Measurements from ENCODE around the gene MYOZ3. TPM values are rescaled to one million over a fixed set of nuclear protein-coding genes. Genes with fewer than 3 reads are reported as not detected.

MYOZ3 gene
- total and polyA plus RNA-seq, 2 of the 8 experiments (the other 6 are each of a cell fraction or from before 2014, with no cell fraction given) = 9.6 to 19.1 TPM

- H2BK5ac ChIP-seq (ENCODE audit: low read depth, low read length) = no peak overlapping the region
- WGBS, 2 experiments (ENCODE audit: extremely low coverage in 1 of 2, insufficient coverage in 1 of 2, insufficient read length in 1 of 2, insufficient replicate concordance in 2 of 2, low coverage in 1 of 2, low lambda C conversion rate in 2 of 2, missing lambda C conversion rate in 1 of 2) = 96% methylated on average over 4 of the region's 4 CpGs; no CpG with 5 or more reads in 1 of the 2 experiments
- FAIRE-seq = no peak
- H4K91ac ChIP-seq (replicated peaks; ENCODE audit: insufficient read length, low read length) = no peak overlapping the region
- H3K4me1 ChIP-seq (replicated peaks in 1 of 4; ENCODE audit: control insufficient read depth in 3 of 4, insufficient read depth in 4 of 4, low read length in 3 of 4) = peaks cover 0 to 14% (median 8%) of the 10 kb centered on the region in 4 experiments; a peak in 4 of 7 replicates
- H3K9me3 ChIP-seq (ENCODE audit: insufficient read depth in 2 of 2, low read depth in 1 of 2, low read length in 1 of 2) = no peaks in the 10 kb centered on the region
- H3K4me3 ChIP-seq (ENCODE audit: extremely low read depth in 1 of 4, insufficient read depth in 2 of 4, low read depth in 3 of 4, low read length in 4 of 4) = no peak overlapping the region
- H3K27me3 ChIP-seq (replicated peaks in 1 of 4; ENCODE audit: control insufficient read depth in 3 of 4, extremely low read depth in 1 of 4, insufficient read depth in 3 of 4, low read length in 3 of 4) = no peaks in the 10 kb centered on the region; a peak in 2 of 7 replicates
- no peaks in the 10 kb centered on the region for H4K20me1 ChIP-seq (replicated peaks in 1 of 2; ENCODE audit: control insufficient read depth in 1 of 2, insufficient read depth in 2 of 2, low read length in 2 of 2)
- H3K4ac ChIP-seq (replicated peaks; ENCODE audit: insufficient read length, low read depth, low read length) = no peak overlapping the region
- no peak overlapping the region for H4K5ac ChIP-seq (ENCODE audit: insufficient read length, low read depth, low read length)
- H2BK12ac ChIP-seq (ENCODE audit: low read depth, low read length) = 0 out of 2 replicates have a peak overlapping the region, but pooled peaks have one; percentile 55
- H3K14ac ChIP-seq (ENCODE audit: insufficient read length) = no peak overlapping the region
- H3K4me2 ChIP-seq (ENCODE audit: insufficient read depth in 1 of 2, low read depth in 2 of 2, low read length in 2 of 2) = no peak overlapping the region
- no peak overlapping the region for H2BK120ac ChIP-seq (replicated peaks; ENCODE audit: low read depth, low read length)
- H3K23me2 ChIP-seq (ENCODE audit: low read depth, low read length) = no peaks in the 10 kb centered on the region; the same call in 1 of the 2 replicates
- no peak overlapping the region for H4K8ac ChIP-seq (ENCODE audit: extremely low read depth, insufficient read depth, low read length)
- H3K9ac ChIP-seq (replicated peaks in 1 of 4; ENCODE audit: extremely low read depth in 1 of 4, low read depth in 3 of 4, low read length in 3 of 4) = no peak overlapping the region
- H3K79me2 ChIP-seq (ENCODE audit: control insufficient read depth in 1 of 2, insufficient read depth in 2 of 2, low read length in 2 of 2) = no peaks in the 10 kb centered on the region
- H3K23ac ChIP-seq (ENCODE audit: insufficient read length) = no peak overlapping the region
- H3K56ac ChIP-seq (replicated peaks; ENCODE audit: insufficient read length, low read depth, low read length) = no peak overlapping the region
- no peaks in the 10 kb centered on the region for H3K79me1 ChIP-seq (ENCODE audit: low read depth, low read length)
- POLR2A ChIA-PET (ENCODE audit: partially characterized antibody) = interaction anchor here (0.7 to 1.0 kb wide), 3 partner anchors 12 to 54 kb away, joined by 3 to 4 read pairs (median 3); no protein-coding TSS in a partner anchor
- H2AFZ ChIP-seq (ENCODE audit: low read length) = no peak overlapping the region
- peak overlapping the region; percentile 33; the same call in 1 of the 2 replicates for H2BK15ac ChIP-seq (ENCODE audit: low read length)
- H2BK20ac ChIP-seq (ENCODE audit: low read length) = no peak overlapping the region
- H3K27ac ChIP-seq (ENCODE audit: low read depth, low read length) = no peak overlapping the region
- no peak for DNase-seq (ENCODE audit: low read depth in 1 of 2, low spot score in 2 of 2)
- CTCF ChIA-PET (ENCODE audit: partially characterized antibody) = interaction anchor here (0.7 to 8.6 kb wide), 33 partner anchors 9 to 187 kb away, joined by 3 to 72 read pairs (median 5); partner anchors contain the start of genes MYOZ3, RBM22 and SYNPO
- H3K36me3 ChIP-seq (ENCODE audit: control insufficient read depth in 2 of 4, insufficient read depth in 4 of 4, low read length in 3 of 4) = no peaks in the 10 kb centered on the region
- H2AK5ac ChIP-seq (ENCODE audit: low read depth, low read length) = no peak overlapping the region
- no peak overlapping the region for H3K18ac ChIP-seq (ENCODE audit: extremely low read depth, low read length)
- TF ChIP-seq FOSL1 (IDR thresholded peaks at IDR 0.05; ENCODE audit: insufficient read depth, low read depth, low read length) = no peak
- no peak for TF ChIP-seq TCF12 (IDR thresholded peaks at IDR 0.05; ENCODE audit: low read depth, low read length)
- TF ChIP-seq EGR1 (IDR thresholded peaks at IDR 0.05; ENCODE audit: borderline replicate concordance, low read depth, low read length) = no peak
- TF ChIP-seq E2F6 (IDR thresholded peaks at IDR 0.05) = no peak
- no peak for TF ChIP-seq CEBPB (IDR thresholded peaks at IDR 0.05; ENCODE audit: low read depth, low read length)
- no peak for TF ChIP-seq RBBP5 (IDR thresholded peaks at IDR 0.05; ENCODE audit: borderline replicate concordance, low read depth, low read length)
- TF ChIP-seq USF2 (IDR thresholded peaks at IDR 0.05; ENCODE audit: low read length) = no peak
- no peak for TF ChIP-seq SP4 (IDR thresholded peaks at IDR 0.05; ENCODE audit: low read length)
- TF ChIP-seq ZNF274 (IDR thresholded peaks at IDR 0.05; ENCODE audit: borderline replicate concordance, extremely low read depth, low read length) = no peak
- TF ChIP-seq HDAC6 (IDR thresholded peaks at IDR 0.05; ENCODE audit: low read depth, low read length) = no peak
- no peak for TF ChIP-seq BACH1 (IDR thresholded peaks at IDR 0.05; ENCODE audit: low read length)
- no peak for TF ChIP-seq HDAC2 (IDR thresholded peaks at IDR 0.05; ENCODE audit: borderline replicate concordance in 1 of 2, low read depth in 2 of 2, low read length in 2 of 2)
- no peak for TF ChIP-seq TEAD4 (IDR thresholded peaks at IDR 0.05; ENCODE audit: low read depth, low read length)
Observed at GRCh38 chr5:150614661-150615060, 46.4 kb upstream of the MYOZ3 start.
